HEK293 (cell line): ENCODE results near the gene SERPINE2.

ENCODE experiments used
- CTCF ChIA-PET: fragments of 350-600 bp; formaldehyde crosslinking; extraction: SDS; loops from one replicate; lab custom pipeline; 2021; ENCODE audit warnings: antibody characterized with exemption; lab: Yijun Ruan, JAX
- POLR2A ChIA-PET: fragments of 300-600 bp; formaldehyde crosslinking; extraction: SDS; loops from one replicate; lab custom pipeline; 2020; ENCODE audit warnings: antibody characterized with exemption, inconsistent platforms; lab: Yijun Ruan, JAX
- H3K27ac ChIP-seq: fragments of 200-500 bp; sonication (Bioruptor generic); 2 replicates; pipeline ENCODE4 v1.5.1; 2014; ENCODE audit warnings: low read depth, low read length, control low read depth, inconsistent platforms; ENCODE audit errors: extremely low read depth
- H3K36me3 ChIP-seq, 2 experiments: fragments of 200-500 bp in 1 of 2; sonication (Bioruptor generic) in 1 of 2; 1 replicate in 1 of 2; 2 replicates in 1 of 2; pipeline ENCODE4 v1.5.1; 2014 to 2017; ENCODE audit warnings: inconsistent platforms in 2 of 2, low read length in 2 of 2; ENCODE audit not compliant: control insufficient read depth in 2 of 2, insufficient read depth in 1 of 2
- H3K4me1 ChIP-seq: fragments of 200-500 bp; sonication (Bioruptor generic); 2 replicates; pipeline ENCODE4 v1.5.1; 2014; ENCODE audit warnings: mild to moderate bottlenecking, low read length, inconsistent platforms; ENCODE audit not compliant: control insufficient read depth, insufficient read depth
- H3K4me3 ChIP-seq: 2 replicates; pipeline ENCODE4 v1.5.1; 2011; ENCODE audit warnings: low read depth, mild to moderate bottlenecking, control low read depth, low read length, moderate library complexity
- H3K9me3 ChIP-seq: fragments of 200-500 bp; sonication (Bioruptor generic); 2 replicates; pipeline ENCODE4 v1.5.1; 2014; ENCODE audit warnings: low read depth, low read length, inconsistent platforms; ENCODE audit not compliant: control insufficient read depth, insufficient read depth
- KLF10 ChIP-seq: fragments of 450-650 bp; IDR thresholded peaks from 2 replicates; pipeline ENCODE4 v1.5.1; 2018; ENCODE audit warnings: missing biosample characterization, mild to moderate bottlenecking, missing genetic modification characterization
- OSR2 ChIP-seq: fragments of 450-650 bp; formaldehyde crosslinking; IDR thresholded peaks from 2 replicates; pipeline ENCODE4 v1.5.1; 2016; ENCODE audit warnings: missing biosample characterization, missing genetic modification characterization
- PATZ1 ChIP-seq: fragments of 450-650 bp; formaldehyde crosslinking; IDR thresholded peaks from 2 replicates; pipeline ENCODE4 v1.5.1; 2016; ENCODE audit warnings: missing biosample characterization, missing genetic modification characterization
- PBX3 ChIP-seq: sonication (generic); formaldehyde crosslinking; IDR thresholded peaks from 2 replicates; pipeline ENCODE4 v1.8.1; 2022; ENCODE audit warnings: mild to moderate bottlenecking, moderate library complexity, missing genetic modification reagents
- PRDM1 ChIP-seq: fragments of 450-650 bp; formaldehyde crosslinking; IDR thresholded peaks from 2 replicates; pipeline ENCODE4; 2016; ENCODE audit warnings: missing biosample characterization, missing genetic modification characterization
- SCRT1 ChIP-seq: fragments of 450-650 bp; formaldehyde crosslinking; IDR thresholded peaks from 2 replicates; pipeline ENCODE4 v1.5.1; 2016; ENCODE audit warnings: missing biosample characterization, missing genetic modification characterization, borderline replicate concordance
- SP3 ChIP-seq: fragments of 450-650 bp; formaldehyde crosslinking; IDR thresholded peaks from 2 replicates; pipeline ENCODE4 v1.5.1; 2016; ENCODE audit warnings: missing biosample characterization, missing genetic modification characterization
- WT1 ChIP-seq: fragments of 450-650 bp; formaldehyde crosslinking; IDR thresholded peaks from 2 replicates; pipeline ENCODE4 v1.5.1; 2016; ENCODE audit warnings: missing biosample characterization, missing genetic modification characterization
- YY1 ChIP-seq: fragments of 450-650 bp; formaldehyde crosslinking; IDR thresholded peaks from 2 replicates; pipeline ENCODE4 v1.5.1; 2018; ENCODE audit warnings: missing biosample characterization, missing genetic modification characterization
- ZBTB21 ChIP-seq: fragments of 450-650 bp; formaldehyde crosslinking; IDR thresholded peaks from 2 replicates; pipeline ENCODE4 v1.5.1; 2017; ENCODE audit warnings: missing biosample characterization, missing genetic modification characterization
- ZBTB7A ChIP-seq: fragments of 450-650 bp; formaldehyde crosslinking; IDR thresholded peaks from 2 replicates; pipeline ENCODE4 v1.5.1; 2016; ENCODE audit warnings: low read depth, missing biosample characterization, missing genetic modification characterization
- ZFP69B ChIP-seq: fragments of 450-650 bp; formaldehyde crosslinking; IDR thresholded peaks from 2 replicates; pipeline ENCODE4 v1.5.1; 2016; ENCODE audit warnings: missing biosample characterization, missing genetic modification characterization
- ZNF121 ChIP-seq: fragments of 450-650 bp; formaldehyde crosslinking; IDR thresholded peaks from 2 replicates; pipeline ENCODE4 v1.5.1; 2016; ENCODE audit warnings: missing biosample characterization, missing genetic modification characterization
- ZNF311 ChIP-seq: fragments of 450-650 bp; formaldehyde crosslinking; IDR thresholded peaks from 2 replicates; pipeline ENCODE4 v1.5.1; 2017; ENCODE audit warnings: missing biosample characterization, missing genetic modification characterization, borderline replicate concordance
- ZNF473 ChIP-seq: fragments of 450-650 bp; formaldehyde crosslinking; IDR thresholded peaks from 2 replicates; pipeline ENCODE4 v1.5.1; 2017; ENCODE audit warnings: missing biosample characterization, missing genetic modification characterization
- ZNF529 ChIP-seq: fragments of 450-650 bp; formaldehyde crosslinking; IDR thresholded peaks from 2 replicates; pipeline ENCODE4 v1.5.1; 2017; ENCODE audit warnings: missing genetic modification characterization, missing biosample characterization; ENCODE audit not compliant: insufficient replicate concordance
- ZNF530 ChIP-seq: fragments of 450-650 bp; formaldehyde crosslinking; IDR thresholded peaks from 2 replicates; pipeline ENCODE4 v1.5.1; 2016; ENCODE audit warnings: low read depth, missing biosample characterization, missing genetic modification characterization
- ZNF548 ChIP-seq: fragments of 450-650 bp; formaldehyde crosslinking; IDR thresholded peaks from 2 replicates; pipeline ENCODE4 v1.5.1; 2016; ENCODE audit warnings: missing biosample characterization, missing genetic modification characterization
- ZNF610 ChIP-seq: fragments of 450-650 bp; formaldehyde crosslinking; IDR thresholded peaks from 2 replicates; pipeline ENCODE4 v1.5.1; 2016; ENCODE audit warnings: missing biosample characterization, missing genetic modification characterization, borderline replicate concordance
- ZNF660 ChIP-seq: fragments of 450-650 bp; IDR thresholded peaks from 2 replicates; pipeline ENCODE4 v1.5.1; 2018; ENCODE audit warnings: missing biosample characterization, mild to moderate bottlenecking, missing genetic modification characterization
- ZNF677 ChIP-seq: fragments of 450-650 bp; IDR thresholded peaks from 2 replicates; pipeline ENCODE4 v1.5.0; 2018; ENCODE audit warnings: missing biosample characterization, mild to moderate bottlenecking, missing genetic modification characterization, moderate library complexity
- ZNF792 ChIP-seq: fragments of 450-650 bp; formaldehyde crosslinking; IDR thresholded peaks from 2 replicates; pipeline ENCODE4 v1.5.1; 2016; ENCODE audit warnings: missing biosample characterization, missing genetic modification characterization
- ZNF837 ChIP-seq: fragments of 450-650 bp; formaldehyde crosslinking; IDR thresholded peaks from 2 replicates; pipeline ENCODE4 v1.5.1; 2016; ENCODE audit warnings: missing biosample characterization, missing genetic modification characterization
- ZSCAN18 ChIP-seq: fragments of 450-650 bp; formaldehyde crosslinking; IDR thresholded peaks from 2 replicates; pipeline ENCODE4 v1.5.1; 2016; ENCODE audit warnings: missing biosample characterization, missing genetic modification characterization
- TF ChIP-seq, protein P1 (sequence below): fragments of 450-650 bp; formaldehyde crosslinking; IDR thresholded peaks from 2 replicates; pipeline ENCODE4 v1.5.1; 2017; ENCODE audit warnings: missing biosample characterization, missing genetic modification characterization
- TF ChIP-seq, protein P2 (sequence below): fragments of 450-650 bp; formaldehyde crosslinking; optimal IDR thresholded peaks from 2 replicates; pipeline ENCODE3; 2016; ENCODE audit warnings: missing biosample characterization, mild to moderate bottlenecking, missing genetic modification characterization
- TF ChIP-seq, protein P3 (sequence below): fragments of 450-650 bp; formaldehyde crosslinking; IDR thresholded peaks from 2 replicates; pipeline ENCODE4 v1.5.1; 2017; ENCODE audit warnings: missing biosample characterization, missing genetic modification characterization

The SERPINE2 gene

DNA sequence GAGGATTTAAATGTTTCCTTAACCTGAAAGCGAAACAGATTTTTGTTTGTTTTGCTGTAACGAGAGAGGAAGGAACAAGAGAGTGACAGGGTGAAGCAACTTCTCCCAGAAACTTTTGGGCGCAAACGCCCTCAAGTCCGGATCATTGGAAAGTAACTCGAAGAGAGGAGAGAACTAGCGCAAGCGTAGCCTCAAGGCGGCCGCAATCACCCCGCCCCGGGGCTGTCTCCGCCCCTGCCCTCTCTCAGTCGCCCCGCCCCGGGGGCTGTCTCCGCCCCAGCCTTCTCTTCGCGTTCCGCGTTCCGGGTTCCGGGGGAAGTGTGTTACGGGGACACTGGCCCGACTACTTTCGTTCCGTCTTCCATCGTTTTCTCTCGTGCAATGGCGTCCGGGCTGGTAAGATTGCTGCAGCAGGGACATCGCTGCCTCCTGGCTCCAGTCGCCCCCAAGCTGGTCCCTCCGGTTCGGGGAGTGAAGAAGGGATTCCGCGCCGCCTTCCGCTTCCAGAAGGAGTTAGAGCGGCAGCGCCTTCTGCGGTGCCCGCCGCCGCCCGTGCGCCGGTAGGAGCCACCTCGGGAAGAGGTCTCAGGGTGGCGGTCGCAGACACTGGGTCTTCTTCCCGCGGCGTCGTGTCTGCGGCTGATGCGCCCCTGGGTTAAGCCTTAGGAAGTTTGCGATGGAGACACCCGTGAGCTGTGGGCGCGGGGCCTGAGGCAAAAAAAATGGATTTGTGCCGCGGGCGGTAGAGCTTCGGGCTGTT is 81.8 kb downstream of the SERPINE2 start, which contains the start of gene MRPL44:
Gene MRPL44, plus strand, starts transcription at position 372 of the 760 bp plus-strand sequence. Its CDS starts 10 bp downstream, at position 382.
- Histone ChIP-seq H3K4me1 (peaks cover 16% of the 10 kb centered on the region), H3K36me3 (peaks cover 13 to 30% of the 10 kb centered on the region in 2 experiments), H3K9me3 (no peaks in the 10 kb centered on the region), H3K27ac (peak within 1 kb of the TSS; percentile 50; the same call in 1 of the 2 replicates), H3K4me3 (peak within 1 kb of the TSS; percentile 61)
- ChIA-PET POLR2A (interaction anchor here (0.5 kb wide), 1 partner anchor 355 kb away, joined by 3 read pairs; the partner anchor contains the start of gene SCG2), CTCF (interaction anchor here (0.7 to 1.7 kb wide), 4 partner anchors 13 to 281 kb away, joined by 3 to 7 read pairs (median 6); no protein-coding TSS in a partner anchor)
- TF ChIP-seq KLF10 (tag by site-specific recombination) (peak; percentile 52; the same call in 1 of the 2 replicates), PBX3 (peak; percentile 84; the same call in 1 of the 2 replicates), ZNF660 (peak; percentile 98), PRDM1 (tag by site-specific recombination) (peak; percentile 95), ZBTB21 (tag by site-specific recombination) (no peak), ZNF792 (tag by site-specific recombination) (0 out of 2 replicates have a peak, but pooled peaks have one; percentile 39), OSR2 (tag by site-specific recombination) (no peak), ZNF473 (tag by site-specific recombination) (no peak), ZNF837 (tag by site-specific recombination) (no peak), PATZ1 (tag by site-specific recombination) (peak; percentile 95), ZSCAN18 (peak; percentile 54; the same call in 1 of the 2 replicates), ZNF677 (tag by site-specific recombination) (no peak), WT1 (tag by site-specific recombination) (peak; percentile 55), ZNF548 (tag by site-specific recombination) (no peak), ZBTB7A (peak; percentile 89), SCRT1 (no peak), ZNF610 (tag by site-specific recombination) (peak; percentile 76), YY1 (tag by site-specific recombination) (peak; percentile 99), ZNF311 (no peak), ZFP69B (peak; percentile 91), ZNF530 (tag by site-specific recombination) (no peak), ZNF121 (tag by site-specific recombination) (0 out of 2 replicates have a peak, but pooled peaks have one; percentile 8), SP3 (tag by site-specific recombination) (peak; percentile 86), ZNF529 (tag by site-specific recombination) (no peak)
- TF ChIP-seq, protein P1, sequence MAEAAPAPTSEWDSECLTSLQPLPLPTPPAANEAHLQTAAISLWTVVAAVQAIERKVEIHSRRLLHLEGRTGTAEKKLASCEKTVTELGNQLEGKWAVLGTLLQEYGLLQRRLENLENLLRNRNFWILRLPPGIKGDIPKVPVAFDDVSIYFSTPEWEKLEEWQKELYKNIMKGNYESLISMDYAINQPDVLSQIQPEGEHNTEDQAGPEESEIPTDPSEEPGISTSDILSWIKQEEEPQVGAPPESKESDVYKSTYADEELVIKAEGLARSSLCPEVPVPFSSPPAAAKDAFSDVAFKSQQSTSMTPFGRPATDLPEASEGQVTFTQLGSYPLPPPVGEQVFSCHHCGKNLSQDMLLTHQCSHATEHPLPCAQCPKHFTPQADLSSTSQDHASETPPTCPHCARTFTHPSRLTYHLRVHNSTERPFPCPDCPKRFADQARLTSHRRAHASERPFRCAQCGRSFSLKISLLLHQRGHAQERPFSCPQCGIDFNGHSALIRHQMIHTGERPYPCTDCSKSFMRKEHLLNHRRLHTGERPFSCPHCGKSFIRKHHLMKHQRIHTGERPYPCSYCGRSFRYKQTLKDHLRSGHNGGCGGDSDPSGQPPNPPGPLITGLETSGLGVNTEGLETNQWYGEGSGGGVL (tag by site-specific recombination): no peak
- TF ChIP-seq, protein P2, sequence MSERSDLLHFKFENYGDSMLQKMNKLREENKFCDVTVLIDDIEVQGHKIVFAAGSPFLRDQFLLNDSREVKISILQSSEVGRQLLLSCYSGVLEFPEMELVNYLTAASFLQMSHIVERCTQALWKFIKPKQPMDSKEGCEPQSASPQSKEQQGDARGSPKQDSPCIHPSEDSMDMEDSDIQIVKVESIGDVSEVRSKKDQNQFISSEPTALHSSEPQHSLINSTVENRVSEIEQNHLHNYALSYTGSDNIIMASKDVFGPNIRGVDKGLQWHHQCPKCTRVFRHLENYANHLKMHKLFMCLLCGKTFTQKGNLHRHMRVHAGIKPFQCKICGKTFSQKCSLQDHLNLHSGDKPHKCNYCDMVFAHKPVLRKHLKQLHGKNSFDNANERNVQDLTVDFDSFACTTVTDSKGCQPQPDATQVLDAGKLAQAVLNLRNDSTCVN: peak; percentile 55
- TF ChIP-seq, protein P3, sequence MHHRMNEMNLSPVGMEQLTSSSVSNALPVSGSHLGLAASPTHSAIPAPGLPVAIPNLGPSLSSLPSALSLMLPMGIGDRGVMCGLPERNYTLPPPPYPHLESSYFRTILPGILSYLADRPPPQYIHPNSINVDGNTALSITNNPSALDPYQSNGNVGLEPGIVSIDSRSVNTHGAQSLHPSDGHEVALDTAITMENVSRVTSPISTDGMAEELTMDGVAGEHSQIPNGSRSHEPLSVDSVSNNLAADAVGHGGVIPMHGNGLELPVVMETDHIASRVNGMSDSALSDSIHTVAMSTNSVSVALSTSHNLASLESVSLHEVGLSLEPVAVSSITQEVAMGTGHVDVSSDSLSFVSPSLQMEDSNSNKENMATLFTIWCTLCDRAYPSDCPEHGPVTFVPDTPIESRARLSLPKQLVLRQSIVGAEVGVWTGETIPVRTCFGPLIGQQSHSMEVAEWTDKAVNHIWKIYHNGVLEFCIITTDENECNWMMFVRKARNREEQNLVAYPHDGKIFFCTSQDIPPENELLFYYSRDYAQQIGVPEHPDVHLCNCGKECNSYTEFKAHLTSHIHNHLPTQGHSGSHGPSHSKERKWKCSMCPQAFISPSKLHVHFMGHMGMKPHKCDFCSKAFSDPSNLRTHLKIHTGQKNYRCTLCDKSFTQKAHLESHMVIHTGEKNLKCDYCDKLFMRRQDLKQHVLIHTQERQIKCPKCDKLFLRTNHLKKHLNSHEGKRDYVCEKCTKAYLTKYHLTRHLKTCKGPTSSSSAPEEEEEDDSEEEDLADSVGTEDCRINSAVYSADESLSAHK (tag by site-specific recombination): peak; percentile 58
